Inferior parietal cortex (tissue), 1 donor: Measurements from ENCODE around the gene HMCN2.
"Not testable (repeated sequence)": the region's sequence is repeated elsewhere in the genome, so short reads cannot be mapped to it uniquely, and the experiment has no call there.

Source experiments
- DNase-seq: peaks from one replicate; pipeline ENCODE4 v3.0.0-alpha.2; 2016; ENCODE audit errors: extremely low spot score

The HMCN2 gene

DNA sequence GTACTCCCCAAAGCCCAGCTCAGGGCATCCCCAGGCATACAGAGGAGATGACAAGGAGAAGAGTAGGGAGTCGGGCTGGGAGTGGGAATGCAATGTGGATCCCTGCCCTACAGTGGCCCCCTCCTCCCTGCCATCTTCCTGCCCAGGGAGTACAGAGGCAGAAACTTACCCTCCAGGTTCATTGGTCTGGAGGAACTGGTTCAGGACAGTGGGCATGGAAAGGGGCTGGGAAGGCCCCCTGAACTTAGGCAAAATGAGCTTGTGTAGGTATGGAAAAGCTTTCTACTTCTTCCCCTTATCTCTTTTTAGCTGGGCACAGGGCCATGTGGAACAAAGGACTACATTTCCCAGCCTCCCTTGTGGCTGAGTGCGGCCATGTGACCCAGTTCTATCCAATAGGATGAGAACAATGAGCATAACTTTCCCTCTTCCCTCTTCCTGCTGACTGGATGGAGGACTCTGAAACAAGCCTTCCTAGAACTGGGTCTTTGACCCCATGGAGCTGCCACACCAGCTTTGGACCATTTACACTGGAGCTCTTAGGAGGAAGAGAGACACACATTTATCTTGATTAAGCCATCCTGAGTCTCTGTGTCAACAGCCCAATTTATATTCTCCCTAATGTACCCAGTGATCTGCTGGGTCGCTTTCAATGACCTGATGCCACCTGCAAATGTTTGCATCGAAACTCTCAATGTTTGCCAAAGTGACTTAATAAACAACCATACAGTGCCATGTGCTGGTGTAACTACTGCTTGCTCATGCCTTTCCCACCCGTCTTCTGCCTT, 25.0 kb upstream of the HMCN2 start:
- DNase-seq = peak; percentile 87

DNA sequence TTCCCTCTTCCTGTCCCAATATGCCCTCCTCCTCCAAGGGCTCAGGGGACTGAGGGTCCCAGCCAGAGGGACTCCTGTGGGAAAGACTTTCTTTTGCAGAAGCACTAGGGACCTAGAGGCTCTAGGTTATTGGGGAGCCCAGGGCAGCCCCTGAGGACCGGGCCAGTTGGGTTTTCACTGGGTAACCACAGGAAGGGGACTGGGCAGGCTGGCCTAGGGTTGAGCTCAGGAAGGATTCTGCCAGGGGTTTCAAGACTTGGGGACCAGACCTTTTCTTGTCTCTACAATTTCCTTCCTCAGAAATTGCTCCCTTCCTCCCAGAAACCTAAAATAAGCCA, 24.4 kb upstream of the HMCN2 start:
- no peak for DNase-seq

DNA sequence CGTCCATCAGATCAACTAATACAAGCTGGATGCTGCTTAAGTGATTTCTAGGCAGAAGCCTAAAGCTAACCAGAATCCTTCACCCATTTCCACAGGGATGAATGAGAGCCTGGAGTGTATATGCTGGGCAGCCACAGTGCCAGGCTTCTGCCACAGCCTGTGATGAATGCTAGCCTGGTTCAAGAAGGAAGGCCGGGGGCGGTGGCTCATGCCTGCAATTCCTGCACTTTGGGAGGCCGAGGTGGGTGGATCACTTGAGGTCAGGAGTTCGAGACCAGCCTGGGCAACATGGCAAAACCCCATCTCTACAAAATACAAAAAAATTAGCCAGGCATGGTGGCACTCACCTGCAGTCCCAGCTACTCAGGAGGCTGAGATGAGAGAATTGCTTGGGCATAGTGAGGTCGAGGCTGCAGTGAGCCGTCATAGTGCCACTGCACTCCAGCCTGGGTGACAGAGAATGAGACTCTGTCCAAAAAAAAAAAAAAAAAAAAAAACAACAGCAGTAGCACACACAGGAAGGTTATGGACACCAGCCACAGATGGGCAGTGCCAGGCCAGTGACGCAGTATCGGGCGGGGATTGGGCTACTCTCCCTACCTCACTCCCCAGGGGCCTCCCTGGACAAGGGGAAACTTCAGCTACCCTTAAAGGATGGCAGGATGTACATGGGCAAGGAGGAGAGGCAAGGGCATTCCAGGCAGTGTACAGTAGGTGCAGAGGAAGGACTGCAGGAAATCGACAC, 23.1 kb upstream of the HMCN2 start:
- DNase-seq = no peak

DNA sequence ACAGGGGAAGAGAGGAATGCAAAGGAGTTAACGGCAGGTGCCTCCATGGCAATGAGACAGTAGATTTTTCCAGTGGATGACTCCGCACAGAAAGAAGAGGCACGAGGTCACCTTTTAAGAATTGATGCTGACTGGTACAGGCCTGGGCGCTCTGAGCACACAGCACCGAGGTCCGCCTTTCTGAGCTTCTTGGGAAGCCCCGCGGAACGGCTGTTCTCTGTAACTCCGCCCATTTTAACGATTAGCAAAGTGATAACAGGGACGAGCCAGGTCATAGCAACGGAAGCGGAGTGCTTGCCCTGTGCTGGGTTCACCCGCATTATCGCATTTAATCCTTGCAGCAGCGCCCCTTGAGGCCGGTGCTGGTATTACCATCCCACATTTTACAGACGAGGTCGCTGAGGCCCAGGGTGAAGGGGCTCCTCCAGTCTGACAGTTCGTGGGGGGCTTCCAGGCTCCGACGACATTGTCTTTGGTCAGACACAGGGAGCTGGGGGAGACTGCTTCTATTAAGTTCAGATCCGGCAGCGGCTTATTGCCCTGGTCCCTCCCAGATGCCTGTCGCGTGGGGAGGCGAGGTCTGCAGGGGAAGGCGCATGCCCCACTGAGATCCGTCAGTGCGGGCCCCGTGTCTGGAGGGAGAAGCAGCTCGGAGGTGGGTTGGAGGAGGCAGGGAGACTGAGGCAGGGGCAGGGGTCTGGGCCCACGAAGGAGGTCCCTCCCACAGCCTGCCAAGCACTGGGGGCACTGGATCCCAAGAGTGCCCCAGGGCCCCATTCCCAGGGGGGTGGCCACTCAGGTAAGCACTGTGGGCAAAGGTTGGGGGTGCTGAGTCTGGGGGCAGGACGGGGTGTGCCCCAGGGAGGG, 22.3 kb upstream of the HMCN2 start:
- peak; percentile 85 for DNase-seq

DNA sequence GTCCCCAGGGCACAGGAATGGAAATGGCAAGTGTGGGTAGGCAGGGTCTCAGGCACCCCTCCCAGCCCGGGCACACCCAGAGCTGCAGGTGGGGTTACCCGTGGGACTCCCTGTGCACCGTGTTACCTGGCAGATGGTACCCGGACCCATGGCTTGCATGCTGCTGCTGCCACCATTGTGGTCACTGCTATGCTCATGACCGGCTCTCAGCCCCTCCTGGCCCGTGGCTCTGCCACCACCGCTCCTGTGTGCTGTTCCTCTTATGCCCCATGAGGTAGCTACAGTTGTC, 21.7 kb upstream of the HMCN2 start:
- DNase-seq = no peak

DNA sequence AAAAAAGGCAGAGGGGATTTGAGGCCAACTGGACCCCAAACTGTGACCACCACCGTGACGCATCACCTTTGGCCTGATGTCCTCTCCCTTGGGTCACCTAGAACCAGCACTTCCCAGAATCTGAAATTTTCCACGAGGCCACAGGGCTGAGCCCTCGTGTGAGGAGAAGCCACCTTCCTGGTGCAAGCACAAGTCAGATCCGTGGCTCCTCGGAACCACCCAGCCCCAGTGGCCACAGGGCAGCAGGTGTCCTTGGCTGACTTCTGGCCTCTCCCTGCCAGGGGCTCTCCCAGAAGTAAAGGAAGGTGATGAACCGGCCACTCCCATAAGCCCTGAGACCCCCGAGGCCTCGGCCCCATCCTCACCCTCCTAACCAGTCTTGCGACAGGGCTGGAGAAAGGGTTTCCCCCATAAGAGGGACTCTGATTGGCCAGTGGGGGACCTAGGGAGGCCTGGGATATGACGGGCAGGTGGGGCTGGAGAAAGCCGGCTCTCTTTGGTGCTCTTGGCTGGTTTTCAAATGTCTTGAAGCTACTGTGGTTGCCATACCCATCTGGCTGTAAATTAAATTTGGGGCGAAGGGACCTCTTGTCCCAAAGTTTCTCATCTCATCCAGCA, 20.9 kb upstream of the HMCN2 start:
- no peak for DNase-seq

DNA sequence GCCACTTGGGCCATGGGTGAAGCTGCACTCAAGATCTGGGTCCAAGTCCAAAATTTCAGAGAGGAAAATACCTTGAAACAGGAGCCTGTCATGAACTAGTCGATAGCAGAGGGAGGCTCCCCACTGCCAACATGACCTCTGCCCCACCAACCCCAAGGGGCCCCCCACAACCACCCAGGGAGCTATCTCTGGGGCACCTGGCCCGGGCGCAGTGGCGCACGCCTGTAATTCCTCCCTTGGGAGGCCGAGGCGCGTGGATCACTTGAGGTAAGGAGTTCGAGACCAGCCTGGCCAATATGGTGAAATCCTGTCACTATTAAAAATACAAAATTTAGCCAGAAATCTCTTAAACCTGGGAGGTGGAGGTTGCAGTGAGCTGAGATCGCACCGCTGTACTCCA, 20.1 kb upstream of the HMCN2 start:
- DNase-seq = no peak

DNA sequence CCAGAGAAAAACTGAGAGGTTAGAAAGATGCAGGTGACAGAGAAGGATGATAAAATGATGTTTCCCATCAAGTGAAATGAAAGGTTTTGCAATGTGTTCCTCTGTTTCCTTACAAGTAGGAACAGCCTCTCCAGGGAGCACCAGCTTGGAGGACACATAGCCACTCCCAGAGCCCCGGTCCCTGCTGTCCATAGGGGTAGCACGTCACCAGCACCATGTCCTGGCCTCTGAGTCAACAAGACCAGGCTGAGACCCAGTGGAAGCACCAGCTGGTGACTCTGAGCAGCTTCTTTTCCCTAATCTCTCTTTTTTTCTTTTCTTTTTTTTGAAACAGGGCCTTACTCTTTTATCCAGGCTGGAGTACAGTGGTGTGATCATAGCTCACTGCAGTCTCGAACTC, 19.4 kb upstream of the HMCN2 start:
- DNase-seq = no peak

DNA sequence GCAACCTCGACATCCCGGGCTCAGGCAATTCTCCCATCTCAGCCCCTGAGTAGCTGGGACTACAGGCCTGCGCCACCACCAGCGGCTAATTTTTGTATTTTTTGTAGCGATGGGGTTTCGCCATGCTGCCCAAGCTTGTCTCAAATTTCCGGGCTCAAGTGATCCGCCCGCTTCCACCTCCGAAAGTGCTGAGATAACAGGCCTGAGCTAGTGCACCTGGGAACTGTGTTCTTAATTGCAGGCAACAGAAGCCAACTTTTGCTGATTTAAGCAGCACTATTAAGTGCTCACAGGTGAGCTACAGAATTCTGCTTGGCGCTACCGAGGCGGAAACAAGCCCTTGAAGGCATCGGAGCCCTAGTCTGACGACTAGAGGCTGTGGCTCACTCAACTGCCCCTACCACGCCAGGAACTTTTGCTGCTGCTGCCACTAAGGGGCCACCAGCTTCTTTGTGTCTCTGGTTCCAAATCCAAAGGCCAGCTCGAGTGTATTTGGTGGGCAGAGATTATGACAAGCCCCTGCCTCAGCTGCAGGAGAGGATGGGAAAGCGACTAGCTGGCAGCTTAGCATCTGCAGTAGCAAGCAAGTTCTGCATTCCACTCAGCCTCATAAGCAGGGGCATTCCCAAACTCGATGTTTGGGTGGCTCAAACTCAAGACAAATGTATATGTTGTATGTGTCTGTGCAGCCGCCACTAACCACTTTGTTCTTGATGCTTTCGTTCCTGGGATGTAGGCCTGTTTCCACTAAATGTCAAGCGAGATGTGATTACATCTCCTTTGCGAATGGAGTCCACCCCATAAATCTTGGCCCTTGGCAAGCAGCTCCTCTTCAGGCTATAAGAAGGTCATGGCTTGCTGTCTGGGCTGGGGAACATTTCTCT, 10.6 kb upstream of the HMCN2 start:
- DNase-seq = no peak

DNA sequence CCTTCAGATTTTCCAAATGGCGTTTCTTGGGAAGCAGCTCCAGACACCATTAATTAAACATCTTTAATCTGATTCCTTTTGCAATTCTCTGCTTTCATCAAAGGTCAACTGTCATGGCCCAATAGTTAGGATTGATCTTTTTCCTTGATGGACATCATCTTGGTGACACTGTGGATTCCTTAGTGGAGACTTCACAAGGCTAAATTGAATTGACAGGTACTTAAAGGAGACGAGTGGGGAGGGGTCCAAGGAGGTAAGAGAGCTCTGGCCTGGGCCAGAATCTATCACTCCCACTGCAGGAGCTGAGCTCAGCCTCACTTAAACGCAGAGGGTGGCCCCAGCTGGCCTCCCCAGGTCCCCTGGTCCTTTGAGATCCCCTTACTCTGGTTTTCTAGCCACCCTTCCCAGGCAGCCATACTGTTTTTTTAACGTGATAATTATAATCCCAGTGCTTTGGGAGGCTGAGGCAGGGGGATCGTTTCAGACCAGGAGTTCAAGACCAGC, 9.9 kb upstream of the HMCN2 start:
- no peak for DNase-seq

DNA sequence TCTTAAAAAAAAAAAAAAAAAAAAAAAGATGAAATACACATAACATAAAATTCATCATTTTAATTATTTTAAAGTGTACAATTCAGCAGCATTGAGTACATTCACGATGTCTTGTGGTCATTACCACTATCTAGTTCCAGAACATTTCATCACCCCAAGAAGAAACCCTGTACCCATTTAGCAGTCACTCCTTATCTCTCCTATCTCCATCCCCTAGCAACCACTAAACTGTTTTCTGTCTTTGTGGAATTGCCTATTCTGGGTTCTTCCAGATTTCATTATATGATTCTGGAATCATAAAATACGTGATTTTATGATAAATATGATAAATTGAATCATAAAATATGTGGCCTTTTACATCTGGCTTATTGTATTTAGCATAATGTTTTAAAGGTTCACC, 8.9 kb upstream of the HMCN2 start:
- DNase-seq = no peak

DNA sequence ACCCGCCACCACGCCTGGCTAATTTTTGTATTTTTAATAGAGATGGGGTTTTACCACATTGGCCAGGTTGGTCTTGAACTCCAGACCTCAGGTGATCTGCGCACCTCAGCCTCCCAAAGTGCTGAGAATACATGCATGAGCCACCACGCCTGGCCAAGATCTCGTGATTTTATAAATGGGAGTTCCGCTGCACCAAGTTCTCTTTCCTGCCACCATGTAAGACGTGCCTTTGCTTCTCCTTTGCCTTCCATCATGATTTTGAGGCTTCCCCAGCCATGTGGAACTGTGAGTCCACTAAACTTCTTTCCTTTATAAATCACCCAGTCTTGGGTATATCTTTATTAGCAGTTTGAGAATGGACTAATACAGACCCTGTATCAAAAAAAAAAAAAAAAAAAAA, 7.4 kb upstream of the HMCN2 start:
- not testable (repeated sequence) for DNase-seq

DNA sequence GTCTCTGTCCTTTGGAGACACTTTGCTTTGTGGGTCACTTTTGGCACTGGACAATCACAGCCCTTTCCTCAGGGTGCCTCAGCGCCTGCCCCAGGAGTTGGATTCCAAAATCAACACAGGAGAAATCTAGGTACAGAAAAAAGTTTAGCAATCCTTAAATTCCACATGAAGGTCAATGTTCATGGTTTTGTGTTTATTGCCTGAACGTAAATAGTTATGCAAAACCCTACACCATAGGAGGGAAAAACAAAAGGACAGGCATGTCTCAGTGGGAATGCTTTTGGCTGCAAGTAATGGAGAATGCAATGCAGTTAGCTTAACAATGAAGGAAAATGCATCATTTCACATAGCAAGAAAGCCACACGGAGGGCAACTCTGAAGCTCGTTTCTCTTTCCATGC, 6.5 kb upstream of the HMCN2 start:
- DNase-seq = no peak

DNA sequence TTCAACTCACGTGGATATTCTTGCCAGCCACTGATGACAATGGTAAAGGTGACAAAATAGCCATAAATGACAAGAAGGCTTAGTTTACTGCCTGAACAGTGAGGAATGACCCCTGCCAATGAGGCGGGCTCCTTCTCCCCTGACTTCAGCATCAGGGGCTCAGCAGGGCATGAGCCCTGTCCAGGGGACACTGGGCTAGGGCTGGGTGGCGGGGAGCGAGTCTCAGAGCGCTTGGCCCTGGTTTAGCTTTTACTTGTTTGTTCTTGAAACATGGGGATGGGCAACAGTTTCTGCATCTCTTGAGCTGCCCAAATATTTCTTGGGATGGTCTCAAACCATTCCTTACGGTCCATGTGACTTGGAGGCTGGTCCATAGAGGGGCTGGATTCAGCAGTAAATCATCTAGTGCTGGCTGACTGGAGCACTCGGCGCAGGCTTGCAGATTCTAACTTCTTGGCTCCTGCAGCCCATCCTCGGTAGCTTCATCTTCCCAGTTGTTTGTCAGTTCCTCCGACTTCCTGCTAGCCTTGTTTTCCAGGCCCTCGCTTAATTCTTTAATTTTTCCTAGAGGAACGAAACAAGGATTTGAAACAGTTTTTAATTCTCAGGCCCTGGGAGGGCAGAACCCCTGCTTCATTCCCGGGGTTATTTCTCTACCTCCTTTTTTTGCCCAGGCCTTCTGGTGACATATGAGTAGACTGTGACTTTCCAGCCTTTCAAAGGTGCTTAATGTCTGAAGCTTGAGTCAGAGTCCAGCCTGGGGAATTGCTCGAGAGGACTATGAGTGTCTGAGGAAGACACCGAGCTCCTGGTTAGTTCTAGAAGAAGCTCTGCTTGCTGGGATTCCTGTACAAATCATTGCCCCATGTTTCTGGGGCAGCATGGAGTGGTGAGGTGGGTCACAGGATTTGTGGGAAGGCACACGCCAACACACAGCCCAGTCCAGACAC, 4.5 kb upstream of the HMCN2 start:
- no peak for DNase-seq

DNA sequence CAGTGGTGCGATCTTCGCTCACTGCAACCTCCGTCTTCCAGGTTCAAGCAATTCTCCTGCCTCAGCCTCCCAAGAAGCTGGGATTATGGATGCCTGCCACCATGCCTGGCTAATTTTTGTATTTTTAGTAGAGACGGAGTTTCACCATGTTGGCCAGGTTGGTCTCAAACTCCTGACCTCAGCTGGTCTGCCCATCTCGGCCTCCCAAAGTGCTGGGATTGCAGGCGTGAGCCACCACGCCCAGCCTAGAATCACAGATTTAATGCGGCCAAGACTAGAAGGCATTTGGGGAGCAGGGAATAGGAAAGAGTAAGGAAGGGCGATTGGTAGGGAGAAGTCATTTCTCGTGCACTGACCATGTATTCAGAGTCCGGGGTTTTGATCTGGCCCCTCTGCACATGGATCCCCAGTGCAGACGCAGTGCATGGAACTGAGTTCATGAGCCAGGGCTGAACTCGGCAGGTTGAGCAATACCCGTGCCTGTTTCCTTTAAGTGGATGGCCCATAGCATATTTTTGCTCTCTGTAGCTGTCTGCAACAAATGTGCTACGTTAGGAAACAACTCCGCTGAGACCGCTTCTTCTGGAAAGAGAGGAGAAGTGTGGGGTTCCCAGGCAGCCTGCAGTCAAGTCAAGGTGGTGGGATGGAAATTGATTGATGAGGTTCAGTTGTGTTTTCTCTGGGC, 3.4 kb upstream of the HMCN2 start:
- no peak for DNase-seq

DNA sequence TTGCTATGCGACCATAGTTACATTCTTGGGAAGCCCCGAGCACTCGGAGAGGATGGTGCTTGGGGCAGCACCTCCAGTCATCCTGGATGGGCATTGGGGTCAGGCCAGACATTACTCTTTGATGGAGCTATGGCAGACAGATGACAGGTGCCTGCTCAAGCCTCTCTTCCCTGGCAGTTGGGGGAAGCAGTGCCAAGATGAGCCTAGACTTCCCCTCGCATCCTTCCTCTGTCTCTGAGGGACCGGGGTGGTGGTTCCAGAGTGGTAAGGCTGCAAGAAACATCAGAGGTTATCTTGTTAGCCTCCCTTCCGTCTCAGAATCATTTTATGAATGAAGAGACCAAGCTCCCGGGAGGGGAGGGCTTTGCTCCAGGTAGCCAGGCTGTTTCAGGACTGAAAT, 2.8 kb upstream of the HMCN2 start:
- no peak for DNase-seq

DNA sequence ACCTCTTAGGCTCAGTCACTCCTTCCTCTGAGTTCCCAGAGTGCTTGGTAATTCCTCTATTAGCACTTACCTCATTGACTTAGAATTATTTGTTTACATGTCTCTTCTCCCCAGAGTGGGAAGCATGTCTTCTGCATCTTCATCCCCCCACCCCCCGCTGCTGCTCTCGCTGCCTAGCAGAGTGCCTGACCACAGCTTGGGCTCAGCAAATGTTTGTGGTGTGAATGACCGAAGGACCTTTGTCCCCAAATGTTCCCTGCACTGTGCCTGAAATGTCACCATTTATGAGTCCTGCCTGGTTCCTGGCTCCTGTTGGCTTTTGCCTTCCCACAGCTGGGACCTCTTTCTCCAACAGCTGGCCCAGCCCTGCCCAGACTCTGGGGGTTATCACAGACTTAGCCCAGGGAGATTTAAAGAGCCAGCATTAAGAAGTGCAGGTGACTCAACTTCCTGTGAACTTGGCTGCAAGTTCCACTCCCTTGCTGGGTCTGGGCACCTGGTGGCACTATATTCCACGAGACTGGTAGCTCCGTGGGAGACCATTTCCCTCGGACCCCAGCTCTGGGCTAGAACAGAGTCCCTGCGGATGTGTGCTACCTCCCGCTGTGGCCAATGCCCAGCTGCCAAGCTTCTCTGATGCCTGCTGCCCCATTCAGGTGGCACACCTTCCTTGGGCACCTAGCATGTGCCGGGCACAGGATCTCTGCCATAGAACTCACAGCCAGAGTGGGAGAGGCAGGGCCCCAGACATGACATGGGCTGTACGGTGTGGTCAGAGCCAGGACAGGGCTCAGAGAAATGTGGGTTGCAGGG, 1.8 kb upstream of the HMCN2 start:
- DNase-seq = no peak
